ENCODE measurements around the gene PLCB1.

PLCB1 gene

DNA sequence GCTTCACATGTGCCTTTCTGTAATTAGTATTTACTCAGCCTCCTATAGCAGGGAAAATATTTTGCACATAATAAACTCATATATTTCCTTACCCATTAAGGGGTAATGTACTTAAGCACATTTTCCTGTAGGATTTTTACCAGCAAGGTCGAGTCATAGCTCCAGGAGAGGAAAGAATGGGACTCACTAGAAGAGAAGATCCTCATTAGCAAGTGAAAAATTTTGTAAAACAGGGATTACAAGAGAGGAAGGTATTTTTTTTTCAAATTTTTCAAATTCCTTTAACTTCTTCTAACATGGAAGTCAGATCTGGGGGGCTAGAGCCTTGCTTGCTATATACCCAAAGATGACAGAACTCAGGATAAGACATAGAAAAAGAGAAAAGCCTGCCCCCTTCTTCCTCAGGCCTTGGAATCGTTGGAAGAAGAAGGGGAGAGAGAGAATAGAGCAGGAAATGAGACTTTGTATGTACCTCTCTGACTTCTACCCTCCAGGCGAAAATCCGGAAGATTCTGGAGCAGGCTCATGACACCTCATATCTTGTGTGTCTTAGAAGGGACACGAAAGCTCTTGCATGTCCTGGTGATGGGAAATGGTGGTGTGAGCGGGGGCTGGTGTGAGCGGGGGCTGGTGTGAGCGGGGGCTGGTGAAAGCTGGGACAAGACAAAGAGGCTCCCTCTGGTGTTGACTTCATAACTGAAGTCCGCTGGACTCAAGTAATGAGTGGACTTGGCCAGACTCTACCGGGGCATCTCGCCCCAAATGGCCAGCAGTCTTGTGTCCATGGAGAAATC, 679.9 kb downstream of the PLCB1 start:
- TF ChIP-seq FOXP2 (optimal IDR thresholded peaks at IDR 0.05; ENCODE audit: borderline replicate concordance, extremely low read depth, extremely low read length, insufficient read depth), result no peak
- TF ChIP-seq SIN3A (IDR thresholded peaks at IDR 0.05; ENCODE audit: borderline replicate concordance, insufficient read depth, low read length), result no peak
- no peak for TF ChIP-seq TAF1 (IDR thresholded peaks at IDR 0.05; ENCODE audit: borderline replicate concordance, insufficient read depth, low read length)
- TF ChIP-seq, protein P1, sequence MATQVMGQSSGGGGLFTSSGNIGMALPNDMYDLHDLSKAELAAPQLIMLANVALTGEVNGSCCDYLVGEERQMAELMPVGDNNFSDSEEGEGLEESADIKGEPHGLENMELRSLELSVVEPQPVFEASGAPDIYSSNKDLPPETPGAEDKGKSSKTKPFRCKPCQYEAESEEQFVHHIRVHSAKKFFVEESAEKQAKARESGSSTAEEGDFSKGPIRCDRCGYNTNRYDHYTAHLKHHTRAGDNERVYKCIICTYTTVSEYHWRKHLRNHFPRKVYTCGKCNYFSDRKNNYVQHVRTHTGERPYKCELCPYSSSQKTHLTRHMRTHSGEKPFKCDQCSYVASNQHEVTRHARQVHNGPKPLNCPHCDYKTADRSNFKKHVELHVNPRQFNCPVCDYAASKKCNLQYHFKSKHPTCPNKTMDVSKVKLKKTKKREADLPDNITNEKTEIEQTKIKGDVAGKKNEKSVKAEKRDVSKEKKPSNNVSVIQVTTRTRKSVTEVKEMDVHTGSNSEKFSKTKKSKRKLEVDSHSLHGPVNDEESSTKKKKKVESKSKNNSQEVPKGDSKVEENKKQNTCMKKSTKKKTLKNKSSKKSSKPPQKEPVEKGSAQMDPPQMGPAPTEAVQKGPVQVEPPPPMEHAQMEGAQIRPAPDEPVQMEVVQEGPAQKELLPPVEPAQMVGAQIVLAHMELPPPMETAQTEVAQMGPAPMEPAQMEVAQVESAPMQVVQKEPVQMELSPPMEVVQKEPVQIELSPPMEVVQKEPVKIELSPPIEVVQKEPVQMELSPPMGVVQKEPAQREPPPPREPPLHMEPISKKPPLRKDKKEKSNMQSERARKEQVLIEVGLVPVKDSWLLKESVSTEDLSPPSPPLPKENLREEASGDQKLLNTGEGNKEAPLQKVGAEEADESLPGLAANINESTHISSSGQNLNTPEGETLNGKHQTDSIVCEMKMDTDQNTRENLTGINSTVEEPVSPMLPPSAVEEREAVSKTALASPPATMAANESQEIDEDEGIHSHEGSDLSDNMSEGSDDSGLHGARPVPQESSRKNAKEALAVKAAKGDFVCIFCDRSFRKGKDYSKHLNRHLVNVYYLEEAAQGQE (IDR thresholded peaks at IDR 0.05; ENCODE audit: insufficient read depth in 1 of 2, low read depth in 2 of 2, low read length in 2 of 2), result no peak
- no peak for TF ChIP-seq POLR2AphosphoS5 (IDR thresholded peaks at IDR 0.05; ENCODE audit: low read depth, low read length)

DNA sequence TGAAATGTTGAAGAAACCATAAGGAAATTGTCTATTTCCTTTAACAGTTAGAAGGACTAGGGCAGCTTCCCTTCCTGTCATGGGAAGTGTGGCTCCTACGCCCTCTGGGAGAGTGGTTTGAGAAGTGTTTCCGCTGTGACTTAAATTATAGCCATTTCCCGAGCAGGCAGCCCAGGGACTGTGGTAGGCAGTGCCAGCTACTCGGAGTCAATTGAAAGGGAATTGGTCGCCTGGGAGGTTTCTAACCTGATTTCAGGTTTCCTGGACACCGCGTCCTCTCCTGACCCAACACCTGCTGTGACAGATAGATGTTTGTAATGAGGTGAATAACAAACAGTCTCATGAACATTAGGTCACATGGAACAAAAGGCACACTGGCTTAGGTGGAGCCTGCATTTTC, 680.8 kb downstream of the PLCB1 start:
- TF ChIP-seq, protein P1 (IDR thresholded peaks at IDR 0.05; ENCODE audit: insufficient read depth in 1 of 2, low read depth in 2 of 2, low read length in 2 of 2), result 0 out of 4 replicates have a peak, but pooled peaks of 1 of the 2 experiments have one; percentile 30
- no peak for TF ChIP-seq SIN3A (IDR thresholded peaks at IDR 0.05; ENCODE audit: borderline replicate concordance, insufficient read depth, low read length)

GRCh38 chr20:8815208-8815607, 683.1 kb downstream of the PLCB1 start:
- TF ChIP-seq, protein P1 (IDR thresholded peaks at IDR 0.05; ENCODE audit: insufficient read depth in 1 of 2, low read depth in 2 of 2, low read length in 2 of 2), result no peak
- TF ChIP-seq FOXP2 (optimal IDR thresholded peaks at IDR 0.05; ENCODE audit: borderline replicate concordance, extremely low read depth, extremely low read length, insufficient read depth) (no peak), TAF1 (IDR thresholded peaks at IDR 0.05; ENCODE audit: borderline replicate concordance, insufficient read depth, low read length) (no peak)

GRCh38 chr20:8829256-8829655, 697.2 kb downstream of the PLCB1 start:
- no peak for TF ChIP-seq TAF1 (IDR thresholded peaks at IDR 0.05; ENCODE audit: borderline replicate concordance, insufficient read depth, low read length)
- TF ChIP-seq, protein P1 (IDR thresholded peaks at IDR 0.05; ENCODE audit: insufficient read depth in 1 of 2, low read depth in 2 of 2, low read length in 2 of 2), result no peak
- no peak for TF ChIP-seq FOXP2 (optimal IDR thresholded peaks at IDR 0.05; ENCODE audit: borderline replicate concordance, extremely low read depth, extremely low read length, insufficient read depth)
- TF ChIP-seq POLR2AphosphoS5 (IDR thresholded peaks at IDR 0.05; ENCODE audit: low read depth, low read length), result no peak
- TF ChIP-seq SIN3A (IDR thresholded peaks at IDR 0.05; ENCODE audit: borderline replicate concordance, insufficient read depth, low read length), result no peak

- TF ChIP-seq POLR2AphosphoS5 (IDR thresholded peaks at IDR 0.05; ENCODE audit: low read depth, low read length) (no peak), TAF1 (IDR thresholded peaks at IDR 0.05; ENCODE audit: borderline replicate concordance, insufficient read depth, low read length) (no peak), FOXP2 (optimal IDR thresholded peaks at IDR 0.05; ENCODE audit: borderline replicate concordance, extremely low read depth, extremely low read length, insufficient read depth) (no peak)
- TF ChIP-seq, protein P1 (IDR thresholded peaks at IDR 0.05; ENCODE audit: insufficient read depth in 1 of 2, low read depth in 2 of 2, low read length in 2 of 2), result no peak
These were observed 702.8 kb downstream of the PLCB1 start for GRCh38 chr20:8834851-8835250.
